ENCODE data around the gene PRKRA. TPM values are rescaled to one million over a fixed set of nuclear protein-coding genes. Genes with fewer than 3 reads are reported as not detected.

Gene PRKRA
- total RNA-seq, 1 experiment from 2014 or later: 49.8 TPM

- H3K4me1 ChIP-seq (ENCODE audit: control insufficient read depth in 1 of 2, insufficient read depth in 2 of 2, low read length in 2 of 2): peaks cover 0 to 5% of the 10 kb centered on the region in 2 experiments; a peak in 1 of 4 replicates
- no peak overlapping the region for H3K4me2 ChIP-seq (ENCODE audit: low read length)
- TF ChIP-seq CTCF (IDR thresholded peaks at IDR 0.05 in 2 of 3, conservative IDR thresholded peaks at IDR 0.05 in 1 of 3; ENCODE audit: borderline replicate concordance in 1 of 3, insufficient read depth in 1 of 3, low read depth in 2 of 3, low read length in 2 of 3) (no peak), EZH2phosphoT487 (IDR thresholded peaks at IDR 0.05; ENCODE audit: borderline replicate concordance) (no peak), FOSL1 (IDR thresholded peaks at IDR 0.05; ENCODE audit: low read depth) (no peak), POLR2AphosphoS5 (IDR thresholded peaks at IDR 0.05; ENCODE audit: low read depth, low read length) (no peak), JUND (IDR thresholded peaks at IDR 0.05) (no peak), SP1 (IDR thresholded peaks at IDR 0.05; ENCODE audit: low read depth) (no peak), POLR2A (IDR thresholded peaks at IDR 0.05; ENCODE audit: borderline replicate concordance, extremely low read depth, insufficient read depth, insufficient read length) (no peak), ZFX (IDR thresholded peaks at IDR 0.05) (no peak), EZH2 (IDR thresholded peaks at IDR 0.05) (no peak), ATF3 (IDR thresholded peaks at IDR 0.05) (no peak), ZBTB33 (IDR thresholded peaks at IDR 0.05; ENCODE audit: extremely low read depth, insufficient replicate concordance, low read length) (no peak), RAD21 (IDR thresholded peaks at IDR 0.05; ENCODE audit: low read depth) (no peak), ELF1 (IDR thresholded peaks at IDR 0.05; ENCODE audit: borderline replicate concordance, low read depth) (no peak), CEBPB (IDR thresholded peaks at IDR 0.05; ENCODE audit: low read depth) (no peak)
- H3K9me3 ChIP-seq (ENCODE audit: control insufficient read depth in 1 of 2, insufficient read depth in 1 of 2, low read depth in 1 of 2, low read length in 2 of 2): no peaks in the 10 kb centered on the region
- no peaks in the 10 kb centered on the region for H3K27me3 ChIP-seq (ENCODE audit: insufficient read depth, low read length)
- H4K20me1 ChIP-seq (ENCODE audit: insufficient read depth): no peaks in the 10 kb centered on the region
- intact Hi-C loops (cut with micrococcal nuclease): no loop called here
- H2AFZ ChIP-seq (ENCODE audit: low read depth, low read length, poor library complexity, severe bottlenecking): no peak overlapping the region
- BruUV-seq (replicated peaks): no TSS peak
- H3K79me2 ChIP-seq (ENCODE audit: insufficient read depth, low read length): no peaks in the 10 kb centered on the region
- H3K36me3 ChIP-seq (ENCODE audit: control insufficient read depth in 1 of 2, insufficient read depth in 2 of 2, low read length in 2 of 2): no peaks in the 10 kb centered on the region
- ATAC-seq (no peak), DNase-seq (ENCODE audit: low read depth, low spot score) (no peak)
- CTCF ChIA-PET: no interaction called here
- no peaks in the 10 kb centered on the region for H3K9me2 ChIP-seq (ENCODE audit: insufficient read depth)
- POLR2A ChIA-PET: no interaction called here
- H3K27ac ChIP-seq (ENCODE audit: low read depth, low read length): no peak overlapping the region
- no peak overlapping the region for H3K4me3 ChIP-seq (replicated peaks in 1 of 2; ENCODE audit: low read depth in 1 of 2, low read length in 2 of 2)
- RAD21 ChIA-PET (ENCODE audit: low non-redundant PET in 1 of 2, low total read pairs in 2 of 2, uncharacterized antibody in 2 of 2, unreplicated experiment in 2 of 2): no interaction called here
- H3K9ac ChIP-seq (ENCODE audit: low read length): no peak overlapping the region
Measured at GRCh38 chr2:178422097-178422496, 28.9 kb downstream of the PRKRA start.
